IPS DF 4.7 (cell line): Measurements from ENCODE around the gene ZNF184.

Experiments used
- DNase-seq: peaks from one replicate; pipeline ENCODE4 v3.0.0-alpha.2; 2013; ENCODE audit warnings: low spot score; ENCODE audit errors: extremely low read depth

The ZNF184 gene

DNA sequence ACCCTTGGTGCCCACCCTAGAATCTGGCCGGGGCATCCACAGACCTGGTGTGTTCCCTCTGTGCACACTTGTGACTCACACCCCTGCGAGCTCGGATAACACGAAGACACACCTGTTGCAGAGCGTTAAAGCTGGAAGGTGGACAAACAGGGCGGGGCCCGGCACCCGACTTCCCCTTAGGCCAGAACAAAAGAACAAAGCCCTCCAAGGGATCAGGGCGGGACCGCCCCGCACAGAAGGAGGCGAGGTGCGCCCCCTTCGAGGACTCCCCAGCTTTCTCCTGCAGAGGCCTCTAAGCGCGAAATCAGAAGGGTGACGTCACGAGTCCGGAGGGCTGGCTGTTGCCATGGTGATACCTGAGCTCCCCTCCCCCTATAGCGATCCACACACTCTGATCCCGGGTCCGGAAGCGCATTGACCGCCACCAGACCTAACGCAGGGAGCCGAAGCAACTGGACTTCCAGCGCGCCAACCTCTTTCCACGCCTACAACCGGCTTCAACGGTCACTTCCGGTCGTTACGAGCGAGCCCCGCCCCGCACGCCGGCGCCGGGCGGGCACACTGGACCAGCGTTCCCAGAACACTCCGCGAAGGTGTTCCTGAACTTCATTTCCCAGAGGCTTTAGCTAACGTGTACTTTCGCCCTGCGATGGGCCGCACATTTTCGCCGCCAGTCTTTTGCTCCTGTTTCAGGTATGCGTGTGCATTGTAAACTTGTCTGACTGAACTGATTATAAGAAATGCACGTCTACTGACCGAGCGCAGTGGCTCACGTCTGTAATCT lies at the start of gene ZNF184:
Gene ZNF184, minus strand, starts transcription at position 489 of the 784 bp plus-strand sequence. CDS start 811 bp downstream, outside the sequence.
- DNase-seq = peak; percentile 97

DNA sequence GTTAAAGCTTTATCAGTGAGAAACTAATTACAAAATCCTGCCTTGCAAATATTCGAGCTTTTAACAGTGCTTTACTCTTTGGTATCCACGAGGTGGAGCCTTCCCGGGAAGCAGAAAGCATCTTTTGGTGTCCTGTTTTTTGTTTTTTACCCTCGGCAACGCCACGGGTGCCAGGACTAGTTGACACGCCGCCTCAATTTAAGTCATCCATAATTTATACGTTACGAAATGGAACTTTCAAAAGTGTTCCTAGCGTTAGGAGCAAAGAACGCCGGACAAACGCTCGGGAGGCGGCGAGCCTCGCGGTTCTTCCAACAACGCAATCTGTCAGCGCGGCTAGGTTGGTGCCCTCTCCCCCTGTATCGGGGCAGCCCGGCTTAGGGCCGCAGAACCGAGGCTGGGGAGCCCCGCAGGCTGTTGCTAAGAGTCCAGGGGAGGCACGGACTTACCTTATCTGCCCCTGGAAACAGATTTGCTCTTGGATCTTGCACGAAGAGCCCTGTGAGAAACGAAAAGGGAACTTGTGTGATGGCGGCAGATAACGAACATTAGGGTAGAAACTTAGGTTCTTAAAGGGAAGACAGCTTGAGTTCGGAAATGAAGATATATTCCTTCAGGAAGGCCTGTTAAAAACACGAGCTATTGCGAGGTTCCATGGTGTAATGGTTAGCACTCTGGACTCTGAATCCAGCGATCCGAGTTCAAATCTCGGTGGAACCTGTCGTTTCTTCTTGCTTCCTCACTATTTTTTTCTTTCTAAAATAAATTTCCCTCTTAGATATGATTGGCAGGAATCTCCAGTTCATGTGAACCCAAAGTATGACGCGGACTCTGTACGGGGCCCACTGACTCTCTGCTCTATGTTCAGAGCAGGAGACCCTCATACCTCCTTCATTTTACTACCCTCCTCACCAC lies 46.2 kb upstream of the ZNF184 start:
- peak; percentile 83 for DNase-seq

DNA sequence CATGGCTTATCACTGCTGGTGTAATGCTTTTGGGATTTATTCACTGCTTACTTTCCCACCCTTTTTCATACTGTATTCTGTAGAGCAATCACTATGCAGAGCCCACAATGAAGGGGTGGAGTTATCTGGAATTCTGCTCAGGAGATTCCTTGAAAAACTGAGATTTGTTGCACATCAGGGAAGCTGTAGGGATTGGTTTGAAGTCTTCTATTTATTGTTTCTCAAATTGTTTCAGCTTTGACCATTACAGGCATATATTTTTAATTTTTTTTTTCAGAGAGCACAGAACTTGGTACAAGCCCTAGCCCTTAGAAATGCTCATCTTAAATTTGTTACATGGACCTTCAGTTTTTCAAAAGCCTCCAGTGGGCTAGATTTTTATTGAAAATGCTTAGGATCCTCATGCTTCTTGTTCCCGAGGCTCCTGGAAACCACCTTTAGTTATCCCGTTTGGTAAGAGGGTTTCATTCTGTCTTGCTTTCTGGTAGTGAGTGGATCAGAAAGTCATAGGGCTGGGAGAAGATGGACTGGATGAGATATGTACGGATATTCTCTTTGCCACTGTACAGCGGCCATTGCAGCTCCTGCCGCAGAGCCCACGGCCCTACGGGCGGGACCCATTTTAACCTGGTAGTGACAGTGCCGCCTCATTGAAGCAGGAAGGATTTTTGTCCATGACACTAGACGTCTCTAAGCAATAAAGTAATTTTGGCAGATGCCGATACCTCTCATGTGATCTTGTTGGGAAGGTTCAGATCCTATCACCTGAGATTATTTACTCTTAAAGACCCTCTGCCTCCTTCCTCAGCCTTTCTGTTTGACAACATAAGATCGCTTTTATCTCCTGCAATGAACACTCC lies 45.3 kb upstream of the ZNF184 start:
- DNase-seq = no peak

DNA sequence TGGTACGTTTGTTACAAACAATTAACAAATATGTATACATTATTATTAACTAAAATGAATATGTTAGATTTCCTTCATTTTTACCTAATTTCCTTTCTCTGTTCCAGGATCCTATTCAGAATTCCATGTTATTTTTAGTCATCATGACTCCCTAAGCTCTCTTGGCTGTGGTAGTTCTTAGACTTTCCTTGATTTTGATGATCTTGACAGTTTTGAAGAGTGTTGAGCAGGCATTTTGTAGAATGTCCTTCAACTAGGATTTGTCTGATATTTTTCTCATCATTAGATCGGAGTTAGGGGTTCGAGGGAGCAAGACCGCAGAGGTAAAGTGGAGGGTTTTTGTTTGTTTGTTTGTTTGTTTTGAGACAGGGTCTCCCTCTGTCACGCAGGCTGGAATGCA lies 44.3 kb upstream of the ZNF184 start:
- no peak for DNase-seq

DNA sequence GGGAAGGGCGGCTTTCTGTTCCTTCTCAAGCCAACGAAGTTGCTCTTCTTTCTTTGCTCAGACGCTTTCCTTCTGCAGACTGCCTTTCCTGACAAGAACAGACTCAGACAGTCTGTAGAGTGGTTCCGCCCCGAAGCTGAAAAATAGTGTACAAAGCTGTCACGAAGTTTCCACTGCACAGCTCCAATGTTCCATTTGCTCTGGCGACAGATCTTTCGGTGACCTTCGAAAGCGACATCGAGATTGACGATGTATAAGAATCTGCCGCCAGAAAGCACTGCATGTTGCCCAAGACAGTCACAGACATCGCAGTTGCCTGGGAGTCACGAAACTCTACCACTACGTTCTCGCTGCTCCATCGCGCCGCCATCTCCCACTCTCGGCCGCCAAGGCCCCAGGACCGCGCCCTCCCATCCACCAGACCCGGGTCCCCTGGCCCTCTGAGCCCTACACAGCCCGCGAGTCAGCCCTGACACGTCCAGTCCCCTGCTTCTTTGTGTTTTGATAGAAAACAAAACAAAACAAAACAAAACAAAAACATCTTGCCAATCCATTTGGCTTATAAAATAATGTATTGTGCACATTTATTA lies 42.1 kb upstream of the ZNF184 start:
- no peak for DNase-seq

DNA sequence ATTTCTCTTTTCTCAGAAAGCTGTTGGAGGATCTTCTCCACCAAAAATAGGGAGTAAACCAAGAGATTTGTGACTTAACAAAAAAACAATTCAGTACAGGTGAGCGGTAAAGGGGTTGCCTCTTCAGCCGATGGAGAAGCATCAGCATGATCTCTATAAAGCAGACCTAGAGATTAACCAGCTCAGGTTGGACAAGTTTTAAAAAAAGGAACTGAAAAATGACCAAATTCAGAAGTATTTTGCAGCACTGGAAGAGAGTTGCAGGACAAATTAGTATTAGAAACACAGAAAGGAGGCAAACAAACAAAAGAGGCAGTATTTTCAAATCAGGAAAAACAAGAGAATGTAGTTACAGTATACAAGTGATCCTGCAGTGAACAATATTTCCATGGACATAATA lies 39.6 kb upstream of the ZNF184 start:
- no peak for DNase-seq

DNA sequence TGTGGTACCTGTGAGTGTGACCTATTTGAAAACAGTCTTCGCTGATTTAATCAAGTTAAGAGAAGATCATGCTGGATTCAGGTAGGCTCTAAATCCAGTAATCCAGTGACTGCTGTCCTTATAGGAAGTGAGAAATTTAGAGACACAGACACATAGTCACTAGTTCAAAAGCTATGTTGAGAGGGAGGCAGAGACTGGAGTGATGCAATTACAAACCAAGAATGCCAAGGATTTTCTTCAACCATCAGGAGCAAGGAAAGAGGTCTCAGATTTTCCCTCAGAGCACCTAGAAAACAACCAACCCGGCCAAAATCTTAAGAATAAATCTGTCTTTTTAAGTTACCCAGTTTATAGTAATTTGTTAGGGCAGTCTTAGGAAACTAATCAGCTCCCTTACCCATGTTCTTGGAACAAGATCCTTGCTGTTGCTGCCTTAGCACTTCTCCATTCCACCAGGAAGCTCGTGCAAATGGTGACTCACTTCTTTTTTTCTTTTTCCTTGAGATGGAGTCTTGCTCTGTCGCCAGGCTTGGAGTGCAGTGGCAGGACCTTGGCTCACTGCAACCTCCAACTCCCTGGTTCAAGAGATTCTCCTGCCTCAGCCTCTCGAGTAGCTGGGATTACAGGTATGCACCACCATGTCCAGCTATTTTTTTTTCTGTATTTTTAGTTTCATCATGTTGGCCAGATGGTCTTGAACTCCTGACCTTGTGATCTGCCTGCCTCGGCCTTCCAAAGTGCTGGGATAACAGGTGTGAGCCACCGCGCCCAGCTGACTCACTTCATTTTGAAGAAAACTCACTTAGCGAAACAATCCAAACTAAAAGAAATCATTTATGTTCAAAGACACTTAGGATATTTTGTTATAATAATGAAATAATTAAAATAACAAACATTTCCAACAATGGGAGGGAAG lies 34.4 kb upstream of the ZNF184 start:
- DNase-seq = no peak

DNA sequence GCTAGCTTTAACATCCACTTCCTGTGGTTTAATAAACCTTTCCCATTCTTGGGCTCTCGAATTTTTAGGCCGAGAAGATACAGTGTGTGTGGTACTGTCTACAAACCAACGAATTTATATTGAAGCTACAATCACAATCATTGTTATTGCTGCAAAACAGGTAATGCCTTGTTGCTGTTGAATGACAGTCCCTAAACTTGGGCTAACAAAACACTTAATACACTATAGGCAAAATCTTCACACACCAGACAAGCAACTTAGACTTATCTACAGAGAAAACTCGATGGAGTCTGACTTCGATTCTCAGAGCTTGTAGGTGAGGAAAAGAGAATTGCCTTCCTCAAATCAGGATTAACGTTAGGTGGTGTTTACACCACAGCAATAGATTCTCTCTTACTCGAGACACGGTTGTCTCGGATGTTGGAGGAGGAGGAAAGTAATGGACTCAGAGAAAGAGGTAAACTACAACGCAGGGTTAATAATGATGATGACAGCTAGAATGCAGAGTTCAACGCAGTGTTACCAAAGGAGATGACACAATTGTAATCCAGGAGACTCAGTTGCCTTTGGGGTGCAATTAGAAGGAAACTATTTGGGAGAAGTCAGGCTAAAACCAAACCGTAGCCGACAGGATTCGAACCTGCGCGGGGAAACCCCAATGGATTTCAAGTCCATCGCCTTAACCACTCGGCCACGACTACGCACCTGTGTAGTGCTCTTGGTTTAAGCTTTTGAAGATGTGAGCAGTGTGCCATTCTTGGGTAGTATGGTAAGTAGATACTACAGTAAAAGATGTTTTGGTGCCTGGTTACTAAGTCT lies 32.5 kb upstream of the ZNF184 start:
- peak; percentile 84 for DNase-seq

DNA sequence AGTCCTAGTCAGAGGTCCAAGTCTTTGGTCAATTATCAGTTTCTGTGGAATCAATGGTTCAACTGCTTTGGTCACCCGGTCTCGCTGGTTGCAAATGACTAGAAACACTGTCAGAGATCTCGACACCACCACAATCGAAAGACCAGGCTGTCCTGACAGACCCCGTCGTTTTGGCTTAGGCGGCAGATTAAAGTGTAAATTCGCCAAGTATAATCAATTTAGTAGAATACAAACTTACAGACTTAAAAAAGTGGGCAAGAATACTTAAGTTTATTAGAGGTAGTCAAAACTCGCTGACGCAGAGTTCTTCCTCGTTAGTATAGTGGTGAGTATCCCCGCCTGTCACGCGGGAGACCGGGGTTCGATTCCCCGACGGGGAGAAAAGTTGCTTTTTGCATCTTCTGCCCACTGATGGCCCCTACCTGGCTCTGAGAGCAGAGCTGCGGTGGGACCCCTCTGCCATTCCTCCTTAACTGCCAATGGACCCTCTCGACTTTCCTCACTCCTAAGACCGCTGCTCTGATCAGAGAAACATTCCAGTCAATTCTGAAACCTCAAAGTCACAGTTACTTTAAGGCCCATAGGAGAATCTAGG lies 30.6 kb upstream of the ZNF184 start:
- DNase-seq = no peak

DNA sequence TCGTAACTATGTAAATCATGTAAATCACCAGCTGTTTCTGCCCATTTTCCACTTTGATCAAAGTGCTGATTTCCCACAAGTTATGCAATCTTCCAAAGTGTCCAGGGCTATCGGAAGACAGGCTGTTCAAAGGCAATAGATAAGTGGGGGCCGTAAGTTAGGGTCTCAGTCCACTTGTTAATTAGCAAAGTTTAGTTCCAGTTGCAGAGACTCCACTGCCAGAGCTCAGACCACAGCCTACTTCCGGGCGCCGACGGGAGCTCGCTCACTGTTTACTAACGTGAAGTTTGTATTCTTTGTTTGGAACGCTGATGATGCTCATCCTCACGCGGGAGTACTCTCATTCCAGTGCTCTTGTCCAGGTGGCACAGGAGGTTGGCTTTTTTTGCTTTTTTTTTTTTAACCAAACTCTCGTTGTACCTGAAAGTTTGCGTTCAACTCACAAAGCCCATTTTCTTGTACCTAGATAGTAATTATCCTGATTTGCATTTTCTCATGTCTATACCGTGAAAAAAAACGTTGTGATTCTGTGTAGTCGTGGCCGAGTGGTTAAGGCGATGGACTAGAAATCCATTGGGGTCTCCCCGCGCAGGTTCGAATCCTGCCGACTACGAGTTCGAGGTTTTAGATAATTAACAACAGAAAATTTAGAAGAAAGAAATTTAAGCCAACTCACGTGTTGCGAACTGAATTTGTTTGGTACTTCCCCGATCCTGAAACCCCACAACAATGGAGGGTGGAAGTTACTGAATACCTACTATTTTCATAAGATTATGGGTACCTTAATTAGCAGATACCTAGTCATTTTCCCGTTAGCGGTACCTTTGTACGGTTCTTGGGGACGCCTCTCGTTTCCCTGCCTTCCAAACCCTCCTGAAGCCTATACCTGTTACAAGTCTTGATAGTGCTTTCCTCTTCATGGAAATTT lies 29.9 kb upstream of the ZNF184 start:
- DNase-seq = no peak

DNA sequence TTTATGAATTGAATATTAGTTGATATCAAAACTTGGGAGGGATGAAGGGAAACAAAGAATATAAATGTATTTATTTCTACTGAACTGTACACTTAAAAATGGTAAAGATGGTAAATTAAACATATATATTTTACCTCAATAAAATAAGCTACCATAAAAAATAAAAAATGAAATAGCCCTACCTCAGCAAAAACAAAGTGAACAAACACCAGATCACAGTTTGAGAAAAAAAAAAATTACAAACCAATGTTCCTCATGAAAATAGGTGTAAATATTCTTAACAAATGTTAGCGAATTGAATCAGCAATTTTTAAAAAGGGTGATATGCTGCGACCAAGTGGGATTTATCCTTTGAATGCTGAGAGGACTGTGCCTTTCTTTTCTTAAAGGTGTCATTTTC lies 28.3 kb upstream of the ZNF184 start:
- no peak for DNase-seq

DNA sequence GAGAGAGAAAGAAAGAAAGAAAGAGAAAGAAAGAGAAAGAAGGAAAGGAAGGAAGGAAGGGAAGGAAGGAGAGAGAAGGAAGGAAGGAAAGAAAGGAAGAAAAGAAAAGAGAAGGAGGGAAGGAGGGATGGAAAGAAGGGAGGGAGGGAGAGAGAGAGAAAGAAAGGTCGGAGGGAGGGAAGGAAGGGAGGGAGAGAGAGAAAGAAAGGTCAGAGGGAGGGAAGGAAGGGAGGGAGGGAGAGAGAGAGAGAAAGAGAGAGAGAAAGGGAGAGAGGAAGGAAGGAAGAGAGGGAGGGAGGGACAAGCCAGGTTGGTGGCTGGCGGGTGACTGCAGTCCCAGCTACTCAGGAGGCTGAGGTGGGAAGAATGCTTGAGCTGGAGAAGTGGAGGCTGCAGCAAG lies 27.3 kb upstream of the ZNF184 start:
- no peak for DNase-seq

DNA sequence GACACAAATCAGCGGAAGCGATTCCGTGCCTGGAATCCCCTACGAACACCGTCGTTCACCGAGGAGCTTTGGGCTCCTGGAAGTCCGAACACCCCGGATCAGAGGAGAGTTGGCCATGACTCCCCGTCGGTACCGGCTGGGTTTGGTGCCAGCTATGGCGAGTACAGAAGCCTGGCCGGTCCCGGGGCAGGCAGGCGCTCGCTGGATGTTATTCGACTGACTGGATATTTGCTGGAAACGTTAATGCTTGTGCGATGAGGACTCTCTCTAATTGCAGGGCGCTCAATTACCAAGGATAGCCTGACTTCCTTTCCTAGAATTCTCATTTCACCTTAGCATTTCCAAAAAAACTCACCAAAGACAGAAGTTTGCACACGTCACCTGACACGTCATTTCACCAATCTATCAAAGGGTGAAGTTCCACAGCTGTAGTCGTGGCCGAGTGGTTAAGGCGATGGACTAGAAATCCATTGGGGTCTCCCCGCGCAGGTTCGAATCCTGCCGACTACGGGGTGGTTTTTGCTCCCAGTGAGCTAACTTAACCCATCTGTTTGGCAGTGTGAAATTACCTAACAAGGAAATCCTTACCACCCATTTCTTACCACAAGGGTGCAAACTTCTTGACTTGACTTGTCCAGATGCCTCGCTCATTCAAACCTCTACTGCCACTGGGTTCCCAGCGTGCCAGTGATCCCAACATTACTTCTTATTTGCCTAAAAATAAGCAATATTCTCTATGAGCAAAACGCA lies 22.7 kb upstream of the ZNF184 start:
- DNase-seq = no peak

DNA sequence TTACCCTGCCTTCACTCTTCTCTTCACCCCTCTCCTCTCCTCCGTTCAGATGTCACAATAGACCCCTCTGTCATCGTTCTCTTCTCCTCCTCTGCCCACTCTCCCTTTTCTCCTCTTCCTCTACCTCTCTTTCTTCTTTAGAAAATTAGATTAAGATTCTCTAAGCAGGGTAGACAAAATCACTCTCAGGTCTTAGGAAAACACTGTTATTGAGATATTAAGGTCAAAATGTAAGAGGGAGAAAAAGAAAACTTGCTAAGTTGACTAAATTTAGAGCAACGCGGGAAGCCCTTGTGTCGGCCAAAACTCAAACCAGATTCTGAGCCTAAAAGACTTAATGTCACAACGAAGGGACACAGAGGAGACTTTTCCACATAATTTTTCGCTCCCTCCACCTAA lies 22.1 kb upstream of the ZNF184 start:
- DNase-seq = no peak

DNA sequence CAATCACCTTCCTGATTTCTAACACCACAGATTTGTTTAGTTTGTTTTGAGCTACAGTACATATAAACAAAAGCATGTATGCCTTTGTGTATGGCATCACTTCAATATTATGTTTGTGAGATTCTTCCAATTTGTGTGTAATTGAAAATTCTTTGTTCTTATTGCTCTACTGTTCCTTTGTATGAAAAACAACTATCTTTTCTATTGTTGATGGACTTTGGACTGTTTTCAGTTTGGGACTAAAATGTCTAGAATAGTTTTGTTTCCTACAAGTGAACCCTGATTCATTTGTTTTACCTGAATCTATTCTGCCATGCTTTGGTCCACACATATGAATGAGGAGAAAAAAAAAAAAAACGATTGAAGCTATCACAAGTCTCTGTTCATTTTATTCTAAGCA lies 21.2 kb upstream of the ZNF184 start:
- no peak for DNase-seq

DNA sequence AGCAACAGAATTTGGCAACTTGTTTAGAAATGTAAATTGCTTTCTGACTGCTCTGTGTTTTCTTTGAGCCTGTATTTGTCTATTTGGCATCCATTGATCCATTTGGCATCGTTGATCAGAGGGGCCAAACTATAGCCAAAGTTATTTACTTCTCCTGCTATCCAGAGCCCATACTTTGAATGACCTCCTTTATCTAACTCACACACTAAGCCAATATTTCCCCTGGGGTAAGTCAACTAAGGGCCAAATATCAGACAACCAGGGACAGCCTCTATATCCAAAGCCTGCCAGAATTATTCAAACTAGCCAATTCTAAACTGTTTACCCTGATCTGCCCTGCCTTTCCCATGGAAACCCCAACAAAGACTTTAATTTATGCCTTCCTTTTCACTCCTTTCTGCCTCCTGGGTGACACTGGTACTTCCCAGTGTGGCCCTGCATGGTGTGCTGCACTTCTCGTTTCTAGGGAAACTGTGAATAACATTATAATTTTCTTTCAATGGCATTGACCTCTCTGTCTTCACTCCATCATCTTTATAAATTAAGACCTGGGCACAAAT lies 19.8 kb upstream of the ZNF184 start:
- DNase-seq = no peak
